HG03469 (cell line): ENCODE measurements around the gene GP1BB.

ENCODE experiments used
- ATAC-seq: cut with Tn5 transposase; IDR thresholded peaks from one replicate; pipeline ENCODE4 v1.9.1; 2021; ENCODE audit warnings: mild to moderate bottlenecking, moderate library complexity, moderate number of reproducible peaks; ENCODE audit not compliant: unreplicated experiment

Gene GP1BB

DNA sequence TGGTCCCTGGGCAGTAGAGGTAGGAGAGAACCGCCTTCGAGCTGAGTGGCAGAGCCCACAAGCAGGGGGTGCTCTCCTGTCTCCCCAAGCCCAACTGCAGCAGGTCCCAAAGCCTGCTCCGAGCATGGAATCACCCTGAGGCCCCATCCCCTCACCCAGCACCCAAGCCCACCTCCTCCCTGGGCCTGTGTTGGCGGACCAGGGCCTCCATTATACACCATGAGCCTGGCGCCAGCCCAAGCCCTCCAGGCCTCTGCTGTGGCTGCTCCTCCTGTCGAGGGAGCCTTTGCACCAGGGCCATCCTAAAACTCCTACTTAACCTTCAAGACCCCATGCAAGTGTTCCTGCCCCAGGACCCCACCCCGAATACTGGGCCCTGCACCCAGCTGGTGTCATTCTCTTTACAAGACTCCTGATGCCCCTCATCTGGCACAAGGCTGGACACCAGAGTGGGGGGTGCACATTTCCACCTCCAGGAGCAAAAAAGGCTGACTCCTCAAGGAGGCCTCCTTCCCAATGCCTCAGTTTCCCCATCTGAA, 16.6 kb downstream of the GP1BB start:
- ATAC-seq: no peak

DNA sequence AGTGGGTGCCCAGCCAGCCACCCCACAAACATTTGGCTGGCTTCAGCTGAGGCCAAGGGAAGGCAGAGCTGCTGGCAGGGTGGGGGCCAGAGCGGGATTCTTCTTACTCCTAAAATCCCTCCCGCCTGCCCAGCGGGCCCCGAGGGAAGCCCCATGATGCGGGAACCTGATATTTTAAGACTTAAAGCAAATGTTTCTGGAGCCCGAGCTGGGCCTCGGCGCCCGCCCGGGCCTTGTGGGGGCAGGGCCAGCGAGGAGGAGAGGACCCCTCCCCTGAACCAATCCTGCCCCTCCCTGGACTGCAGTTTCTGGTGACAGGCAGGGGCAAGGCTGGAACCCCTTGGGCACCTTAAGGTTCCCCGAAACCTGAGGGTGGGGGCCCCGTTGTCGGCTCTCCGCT, 17.2 kb downstream of the GP1BB start:
- ATAC-seq: no peak

DNA sequence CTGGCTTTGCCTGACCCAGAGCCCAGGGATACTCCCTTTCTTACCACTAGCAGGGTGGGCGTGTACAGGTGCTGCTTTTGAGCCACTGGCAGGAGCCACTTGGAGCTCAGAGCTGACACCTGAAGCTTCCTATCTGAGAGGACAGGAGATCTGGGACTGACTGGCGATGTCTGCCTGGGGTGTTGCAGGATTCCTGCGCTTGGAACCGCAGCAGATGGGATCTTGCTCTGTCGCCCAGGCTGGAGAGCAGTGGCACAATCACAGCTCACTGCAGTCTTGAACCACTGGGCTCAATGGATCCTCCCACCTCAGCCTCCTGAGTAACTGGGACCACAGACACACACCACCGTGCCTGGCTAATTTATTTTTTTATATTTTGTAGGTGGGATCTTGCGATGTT, 17.7 kb downstream of the GP1BB start:
- no peak for ATAC-seq

DNA sequence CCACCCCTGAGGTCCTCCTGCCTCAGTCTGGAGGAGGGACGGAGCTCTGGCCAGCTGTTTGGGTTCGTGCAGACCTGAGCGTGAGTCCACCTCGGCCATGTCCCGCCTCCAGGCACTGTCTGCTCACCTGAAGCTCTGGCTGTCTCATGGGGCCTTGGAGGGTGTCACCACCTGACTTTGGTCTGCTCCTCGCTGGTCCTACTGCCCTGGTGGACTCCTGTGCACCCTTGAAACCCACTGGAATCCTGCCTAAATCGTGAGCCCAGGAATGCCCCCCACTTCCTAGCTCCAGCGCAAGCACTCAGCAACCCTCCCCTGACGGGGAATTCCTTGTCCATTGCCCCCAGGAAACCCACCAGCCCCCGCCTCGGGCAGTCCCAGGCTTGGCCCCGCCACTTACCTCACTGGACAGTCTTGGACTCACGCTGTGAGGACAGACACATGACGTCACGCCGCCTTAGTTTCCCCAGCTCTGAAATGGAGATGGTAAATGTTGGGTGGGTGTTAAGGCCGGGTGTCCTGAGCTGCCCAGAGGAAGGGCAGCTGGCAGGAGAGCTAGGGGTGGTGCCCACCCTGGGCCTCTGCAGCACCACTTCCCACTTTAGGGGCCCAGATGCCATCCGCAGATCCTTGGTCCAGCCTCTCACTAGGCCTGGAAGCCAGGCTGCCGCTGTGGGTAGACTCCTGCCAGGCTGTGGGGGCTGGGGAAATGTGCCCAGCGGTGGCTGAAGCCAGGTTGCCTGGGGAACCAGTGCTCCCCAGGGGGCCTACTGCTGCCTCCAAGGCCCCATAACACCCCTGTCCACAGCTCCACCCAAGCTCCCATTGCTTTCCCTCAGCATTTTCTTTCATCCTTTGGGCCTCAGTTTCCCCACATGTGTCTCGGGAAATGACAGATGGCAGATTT, 19.1 kb downstream of the GP1BB start:
- ATAC-seq: no peak

DNA sequence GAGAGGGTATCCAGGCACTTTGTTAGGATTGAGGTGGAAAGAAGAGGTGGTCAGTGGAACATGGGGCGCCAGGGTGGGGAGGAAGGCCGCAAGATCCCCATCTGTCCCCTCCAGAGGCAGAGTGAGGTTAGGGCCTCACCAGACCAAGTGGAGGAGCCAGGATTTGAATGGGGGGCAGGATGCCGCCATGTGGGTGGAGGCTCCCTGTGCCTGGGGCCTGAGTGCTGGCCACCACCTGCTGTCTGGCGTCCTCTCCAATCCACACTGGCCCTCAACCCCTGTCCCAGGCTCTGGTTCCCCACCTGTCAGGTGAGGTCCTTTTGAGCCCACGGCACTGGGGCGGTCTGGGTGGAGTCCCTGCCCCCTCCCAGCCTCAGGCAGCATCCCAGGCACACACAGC, 19.7 kb downstream of the GP1BB start:
- no peak for ATAC-seq

DNA sequence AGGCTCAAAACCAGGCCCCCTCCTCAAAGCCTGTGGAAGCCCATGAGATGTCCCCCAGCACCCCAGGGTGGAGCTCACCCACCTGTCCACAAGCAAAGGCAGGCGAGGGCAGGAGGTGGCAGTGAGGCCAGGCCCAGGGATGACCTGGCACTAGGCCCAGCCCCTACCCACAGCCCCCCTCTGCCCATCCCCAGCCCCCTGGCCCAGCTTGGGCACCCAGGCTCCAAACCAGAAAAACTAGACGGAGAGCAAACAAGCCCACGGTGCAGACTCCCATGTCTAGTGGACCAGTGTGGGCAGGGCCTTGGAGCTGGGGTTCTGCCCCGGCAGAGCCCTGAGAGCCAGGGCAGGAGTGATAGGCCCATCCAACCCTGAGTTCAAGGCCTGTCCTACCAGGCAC, 20.3 kb downstream of the GP1BB start:
- ATAC-seq: no peak

DNA sequence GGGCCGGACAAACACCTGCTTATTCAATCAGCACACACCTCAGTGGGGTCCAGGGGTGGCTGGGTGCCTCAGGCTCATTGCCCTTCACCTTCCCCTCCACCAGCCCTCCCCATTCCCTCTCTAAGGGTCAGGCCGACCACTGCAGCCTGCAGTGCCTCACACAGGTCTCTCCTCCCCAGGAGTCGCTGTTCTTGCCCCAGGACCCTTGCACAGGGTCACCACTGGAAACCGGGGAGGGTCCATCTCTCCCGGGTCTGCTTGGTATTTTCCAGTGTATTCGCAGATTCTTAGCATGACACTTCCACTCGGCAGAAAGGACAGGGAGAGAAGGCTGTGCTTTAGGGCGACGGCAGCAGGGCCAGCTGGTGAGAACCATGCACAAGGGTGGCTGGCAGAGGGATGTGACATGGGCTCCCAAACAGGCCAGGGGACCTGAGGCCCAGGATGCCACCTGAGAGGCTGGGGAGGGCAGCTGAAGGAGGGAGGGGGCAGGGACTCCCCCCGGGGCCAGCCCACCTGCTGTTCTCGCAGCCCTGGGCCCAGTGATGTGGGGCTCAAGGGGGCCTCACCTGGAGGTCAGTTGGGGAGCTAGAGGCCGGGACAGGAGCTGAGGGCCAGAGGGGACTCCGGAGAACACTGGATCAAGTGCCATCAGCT, 21.1 kb downstream of the GP1BB start:
- no peak for ATAC-seq

DNA sequence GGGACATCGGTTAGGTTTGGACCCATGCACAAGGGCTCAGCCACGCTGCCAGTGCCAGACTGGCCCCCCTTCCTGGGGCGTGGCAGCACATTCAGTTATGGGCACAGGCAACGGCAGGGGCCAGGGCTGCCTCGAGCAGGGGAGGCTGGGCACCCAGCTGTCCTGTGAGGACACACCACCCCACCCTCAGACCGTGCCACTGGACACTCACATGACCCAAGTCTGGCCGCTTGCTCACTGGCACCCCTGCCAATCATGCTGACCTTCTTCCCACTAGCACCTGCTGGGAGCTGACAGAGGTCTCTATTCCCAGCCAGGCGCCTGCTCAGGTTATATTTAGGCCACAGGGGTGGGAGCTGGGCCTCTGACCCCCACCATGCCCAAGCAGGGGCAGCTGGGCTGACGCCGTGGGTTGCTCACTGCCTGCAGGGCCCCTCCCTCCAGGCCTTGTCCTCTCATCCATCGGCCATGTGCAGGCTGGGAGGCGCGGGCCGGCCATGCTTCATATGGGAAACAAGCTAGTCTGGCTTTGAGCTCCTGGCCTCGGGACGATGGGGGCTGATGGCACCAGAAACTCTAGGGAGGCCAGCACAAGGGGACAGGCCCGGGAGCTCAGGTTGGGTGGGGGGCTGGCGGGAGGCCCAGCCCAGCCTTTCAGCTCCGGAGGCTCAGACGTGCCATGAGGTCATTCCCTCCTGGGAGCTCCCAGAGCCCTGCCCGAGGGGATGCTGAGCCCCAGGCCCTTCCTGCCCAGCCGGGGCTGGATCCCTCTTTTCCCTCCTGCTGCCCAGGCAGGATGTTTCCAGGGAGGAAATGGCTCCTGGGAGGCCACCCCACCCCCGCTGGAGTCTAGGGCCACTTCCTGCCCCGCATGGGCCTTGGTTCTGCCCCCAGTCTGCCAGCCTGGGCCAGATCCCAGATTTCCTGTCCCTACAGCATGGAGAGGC, 22.1 kb downstream of the GP1BB start:
- no peak for ATAC-seq

DNA sequence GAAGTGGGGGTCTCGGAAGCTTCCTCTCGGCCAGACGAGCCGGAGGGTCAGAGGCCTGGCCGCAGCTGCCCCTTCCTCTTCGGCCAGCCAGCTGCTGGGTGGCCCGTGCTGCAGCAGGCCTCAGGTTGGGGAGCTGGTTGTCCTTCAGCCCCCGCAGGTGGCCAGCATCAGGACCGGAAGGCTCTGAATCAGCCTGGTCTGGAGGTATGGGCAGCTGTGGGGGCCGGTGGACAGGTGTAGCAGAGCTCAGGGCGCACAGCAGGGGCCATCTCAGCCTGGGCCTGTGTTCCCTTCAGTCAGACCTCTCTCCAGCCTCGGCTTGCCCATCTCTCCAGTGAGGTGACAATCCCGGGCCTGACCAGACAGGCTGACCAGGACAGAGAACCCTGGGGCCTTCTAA, 23.4 kb downstream of the GP1BB start:
- ATAC-seq: no peak

DNA sequence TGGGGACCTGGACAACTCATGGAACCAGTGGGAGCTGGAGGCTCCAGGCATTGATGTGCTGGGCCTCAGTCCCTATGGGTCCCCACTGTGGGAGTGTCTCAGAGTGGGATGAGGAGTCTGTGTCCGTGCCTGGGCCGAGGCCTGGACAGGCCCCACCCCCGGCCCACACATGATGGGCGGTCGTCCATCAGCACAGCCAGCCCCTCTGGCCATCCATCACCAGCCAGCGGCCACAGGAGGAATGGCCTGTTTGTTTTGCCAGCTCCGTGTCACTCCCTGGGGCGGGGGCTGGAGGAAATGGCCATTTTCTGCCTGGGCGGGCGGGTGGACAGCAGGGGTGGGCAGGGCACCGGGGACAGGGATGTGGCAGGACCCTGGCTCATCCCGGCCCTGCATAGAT, 24.2 kb downstream of the GP1BB start:
- no peak for ATAC-seq

DNA sequence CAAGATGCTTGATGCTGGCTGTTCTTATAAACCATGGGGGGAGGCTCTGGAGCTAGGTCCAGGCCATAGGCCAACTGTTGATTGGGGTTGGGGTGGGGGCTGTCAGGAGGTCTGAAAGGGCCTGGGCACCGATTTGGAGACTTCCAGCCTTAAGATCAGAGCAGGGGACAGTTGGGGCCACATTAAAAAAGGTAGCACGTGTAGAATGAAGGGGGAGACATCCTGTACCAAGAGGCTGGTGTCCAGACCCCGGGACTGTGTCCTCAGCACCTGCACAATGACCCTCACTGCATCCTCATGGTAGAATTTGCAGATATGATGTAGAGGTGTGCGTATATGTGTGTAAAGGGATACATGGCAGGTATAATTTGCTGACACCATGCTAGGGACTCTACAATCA, 24.8 kb downstream of the GP1BB start:
- ATAC-seq: no peak

DNA sequence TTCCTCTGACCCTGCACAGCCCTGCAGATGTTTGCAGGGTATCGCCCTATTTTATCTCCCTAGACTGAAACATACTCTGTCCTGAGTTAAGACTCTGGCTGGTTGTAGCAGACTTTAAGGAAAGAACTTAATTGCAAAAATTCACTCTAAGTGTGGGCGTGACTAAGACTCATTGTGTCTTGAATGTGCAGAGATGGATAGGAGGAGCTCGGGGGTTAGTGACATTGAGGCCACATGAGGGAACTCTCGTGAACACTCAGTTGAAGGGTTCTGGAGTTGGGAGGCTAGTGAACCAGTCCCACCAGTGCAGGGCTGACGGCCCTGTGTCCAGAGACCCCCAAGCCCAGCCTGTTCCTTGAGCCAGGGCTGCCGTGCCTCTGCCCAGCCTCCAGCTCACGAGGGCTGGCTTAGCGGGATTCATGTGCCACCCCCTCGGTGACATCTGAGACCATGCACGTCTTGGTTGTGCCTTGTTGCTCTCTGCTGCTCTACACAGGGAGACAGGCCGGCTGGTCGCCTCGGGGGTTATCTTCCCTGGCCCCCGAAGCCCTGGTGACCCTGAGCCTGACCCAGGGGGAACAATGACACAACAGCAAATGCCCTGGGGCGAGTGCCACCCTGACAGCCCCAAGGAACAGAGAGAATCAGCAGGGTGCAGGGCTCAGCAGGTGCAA, 25.8 kb downstream of the GP1BB start:
- ATAC-seq: no peak

DNA sequence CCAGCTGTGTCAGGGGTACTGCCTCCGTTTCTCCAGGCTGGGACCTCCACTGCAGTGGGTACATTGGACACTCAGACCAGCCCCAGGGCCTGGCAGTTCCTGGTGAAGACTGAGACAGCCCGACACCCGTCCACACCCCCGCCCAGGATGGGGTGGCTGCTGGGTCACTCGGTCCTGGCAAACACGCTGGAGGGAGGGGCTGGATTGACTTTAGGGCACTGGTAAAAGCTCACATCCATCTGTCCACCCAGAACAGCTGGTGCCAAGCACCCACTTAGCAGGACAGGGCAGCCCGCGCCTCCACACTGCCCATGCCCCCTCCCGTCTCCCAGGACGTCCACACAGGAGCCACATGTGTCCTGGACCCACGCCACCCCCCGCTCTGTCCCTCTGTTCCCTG, 26.5 kb downstream of the GP1BB start:
- ATAC-seq: no peak

DNA sequence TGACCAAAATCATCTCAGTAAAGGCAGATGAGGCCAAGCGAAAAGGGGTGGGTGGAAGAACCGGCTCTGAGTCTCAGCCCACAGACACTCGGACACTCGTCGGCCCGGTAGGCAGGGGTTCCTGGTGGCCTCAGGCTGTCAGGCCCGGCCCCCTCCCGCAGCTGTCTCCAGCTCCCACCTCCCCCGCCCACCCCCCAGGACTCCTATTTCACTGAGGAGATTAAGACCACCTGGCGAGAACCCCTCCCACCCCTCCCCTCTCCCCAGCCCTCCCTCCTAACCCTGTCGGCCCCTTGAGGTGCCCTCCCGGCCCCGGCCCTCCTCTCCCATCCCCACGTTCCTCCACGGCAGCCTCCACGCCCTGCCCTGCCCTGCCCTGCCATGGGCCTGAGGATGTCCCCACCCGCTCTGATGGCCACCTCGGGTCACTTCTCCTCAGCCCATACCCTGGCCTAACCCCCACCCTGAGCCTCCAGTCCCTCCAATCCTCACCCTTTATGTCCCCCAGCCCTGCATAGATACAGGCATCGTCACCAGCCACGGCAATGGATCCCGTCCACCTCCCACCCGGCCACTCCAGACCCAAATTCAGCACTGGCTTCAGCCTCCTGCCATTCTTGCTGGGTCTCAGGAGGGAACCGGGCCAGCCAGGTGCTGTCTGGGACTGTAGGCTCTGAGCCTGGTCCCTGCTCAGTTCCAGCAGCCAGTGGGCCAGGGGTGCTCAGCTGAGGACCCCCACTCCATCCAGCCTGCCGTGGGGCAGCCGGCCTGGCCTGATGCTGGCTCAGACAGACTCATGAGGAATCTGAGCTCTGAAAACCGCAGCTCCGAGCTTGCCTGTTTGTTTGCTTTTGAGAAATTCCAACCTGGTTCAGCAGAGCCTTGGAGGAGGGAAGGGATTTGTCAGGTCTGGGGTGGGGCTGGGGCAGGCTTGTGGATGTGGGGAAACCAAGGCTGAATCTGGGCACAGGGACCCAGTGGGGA, 27.5 kb downstream of the GP1BB start:
- ATAC-seq: no peak

DNA sequence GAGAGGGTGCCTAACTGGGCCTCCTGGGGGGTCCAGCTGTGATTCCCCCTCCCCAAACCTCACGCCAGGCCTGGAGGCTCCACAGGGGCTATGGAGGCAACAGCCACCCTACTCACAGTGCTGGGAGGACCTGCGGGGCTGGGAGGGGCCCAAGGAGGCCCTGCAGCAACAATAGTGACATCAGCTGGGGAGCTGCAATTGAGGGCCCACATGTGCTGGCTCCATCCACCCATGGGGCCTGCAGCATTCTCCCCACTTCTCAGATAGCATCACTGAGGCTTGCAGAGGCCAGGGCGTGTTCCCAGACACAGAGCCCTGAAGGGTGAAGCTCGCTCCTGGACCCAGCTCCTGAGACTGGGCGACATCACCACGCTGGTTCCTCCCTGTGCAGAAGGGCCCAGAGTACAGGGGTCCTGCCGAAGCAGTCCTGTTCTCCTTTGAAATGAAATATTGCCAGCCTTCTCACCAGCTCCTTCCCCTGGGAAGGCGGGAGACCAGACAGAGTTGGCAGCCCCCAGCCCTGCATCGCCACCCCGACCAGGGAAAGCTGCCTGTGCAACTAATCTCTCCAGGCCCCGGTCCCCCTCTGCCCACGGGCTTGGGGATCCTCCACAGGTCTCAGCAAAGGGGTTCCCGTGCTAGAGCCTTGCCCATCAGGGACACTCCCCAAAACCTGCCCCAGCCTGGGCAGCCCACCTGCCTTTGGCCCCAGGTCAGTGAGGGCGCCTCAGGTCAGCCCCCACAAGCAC, 28.3 kb downstream of the GP1BB start:
- ATAC-seq: no peak

DNA sequence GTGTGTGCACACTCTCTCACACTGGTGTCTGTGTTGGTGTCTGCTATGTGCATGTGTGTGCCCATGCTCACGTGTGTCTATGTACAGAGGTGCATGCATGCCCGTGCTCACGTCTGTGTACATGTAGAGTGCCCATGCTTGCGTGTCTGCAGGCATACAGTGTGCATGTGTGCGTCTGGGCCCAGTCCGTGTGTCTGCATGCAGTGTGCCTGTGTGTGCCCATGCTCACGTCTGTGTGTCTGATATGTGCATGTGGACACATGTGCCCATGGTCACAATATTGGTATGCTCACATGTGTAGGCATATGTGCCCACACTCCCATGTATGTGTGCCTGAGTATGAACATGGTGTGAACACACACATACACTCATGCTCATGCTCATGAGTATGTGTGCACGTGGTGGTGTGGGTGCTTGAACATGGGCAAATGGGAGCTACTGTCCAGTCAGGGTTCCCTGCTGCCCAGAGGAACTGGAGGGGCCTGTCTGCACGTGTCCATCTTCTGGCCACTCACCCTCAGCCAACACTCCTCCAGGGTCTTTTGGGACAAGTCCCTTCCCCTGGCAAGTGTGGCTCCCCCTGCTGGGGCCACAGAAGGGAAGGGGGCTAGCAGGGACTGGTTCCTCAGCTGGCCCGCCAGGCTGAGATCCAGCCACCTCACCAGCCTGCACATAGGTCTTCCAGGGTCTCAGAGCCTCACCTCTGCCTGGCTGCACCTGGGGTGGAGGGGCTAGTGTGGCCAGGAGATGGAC, 29.9 kb downstream of the GP1BB start:
- ATAC-seq: no peak

DNA sequence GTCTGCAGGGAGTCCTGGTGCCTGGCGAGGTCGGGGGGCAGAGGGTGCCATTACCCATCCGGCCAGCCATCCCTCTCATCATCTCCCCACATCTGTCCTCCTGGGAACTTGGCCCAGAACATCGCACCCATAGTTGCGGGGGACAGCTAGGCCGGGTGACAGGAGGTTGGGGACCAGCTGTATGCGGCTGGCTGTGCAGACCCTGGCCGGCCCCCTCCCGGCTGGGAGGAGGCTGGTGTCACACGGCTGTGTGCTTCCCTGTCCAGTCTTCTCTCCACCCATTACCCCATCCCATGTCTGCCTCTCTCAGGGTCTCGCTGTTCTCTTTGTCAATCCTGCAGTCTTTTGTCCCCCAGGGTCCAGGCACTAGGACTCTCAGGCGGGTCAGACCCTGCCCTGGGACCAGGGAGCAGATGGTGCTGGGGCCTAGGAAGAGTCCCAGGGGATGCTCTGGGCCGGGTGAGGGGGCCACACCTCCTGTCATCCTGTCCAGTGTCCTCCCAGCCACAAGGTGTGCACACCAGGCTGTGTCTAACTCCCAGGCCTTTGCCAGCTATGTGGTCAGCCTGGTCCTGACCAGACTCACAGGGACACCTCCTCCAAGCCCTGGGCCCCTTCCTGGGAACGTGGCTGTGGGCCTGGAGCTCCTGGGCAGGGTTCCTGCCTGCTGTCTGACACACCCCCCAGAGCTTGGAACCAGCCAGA, 30.8 kb downstream of the GP1BB start:
- no peak for ATAC-seq
